ENCODE measurements around the gene CIROP. TPM values are rescaled to one million over a fixed set of nuclear protein-coding genes. Genes with fewer than 3 reads are reported as not detected.
A peak's percentile ranks its signal among the peaks of the same experiment; 100 is the strongest.

CIROP gene
- total and polyA plus RNA-seq, 9 of the 15 experiments (the other 6 are each of a cell fraction or from before 2014, with no cell fraction given) = not detected

DNA sequence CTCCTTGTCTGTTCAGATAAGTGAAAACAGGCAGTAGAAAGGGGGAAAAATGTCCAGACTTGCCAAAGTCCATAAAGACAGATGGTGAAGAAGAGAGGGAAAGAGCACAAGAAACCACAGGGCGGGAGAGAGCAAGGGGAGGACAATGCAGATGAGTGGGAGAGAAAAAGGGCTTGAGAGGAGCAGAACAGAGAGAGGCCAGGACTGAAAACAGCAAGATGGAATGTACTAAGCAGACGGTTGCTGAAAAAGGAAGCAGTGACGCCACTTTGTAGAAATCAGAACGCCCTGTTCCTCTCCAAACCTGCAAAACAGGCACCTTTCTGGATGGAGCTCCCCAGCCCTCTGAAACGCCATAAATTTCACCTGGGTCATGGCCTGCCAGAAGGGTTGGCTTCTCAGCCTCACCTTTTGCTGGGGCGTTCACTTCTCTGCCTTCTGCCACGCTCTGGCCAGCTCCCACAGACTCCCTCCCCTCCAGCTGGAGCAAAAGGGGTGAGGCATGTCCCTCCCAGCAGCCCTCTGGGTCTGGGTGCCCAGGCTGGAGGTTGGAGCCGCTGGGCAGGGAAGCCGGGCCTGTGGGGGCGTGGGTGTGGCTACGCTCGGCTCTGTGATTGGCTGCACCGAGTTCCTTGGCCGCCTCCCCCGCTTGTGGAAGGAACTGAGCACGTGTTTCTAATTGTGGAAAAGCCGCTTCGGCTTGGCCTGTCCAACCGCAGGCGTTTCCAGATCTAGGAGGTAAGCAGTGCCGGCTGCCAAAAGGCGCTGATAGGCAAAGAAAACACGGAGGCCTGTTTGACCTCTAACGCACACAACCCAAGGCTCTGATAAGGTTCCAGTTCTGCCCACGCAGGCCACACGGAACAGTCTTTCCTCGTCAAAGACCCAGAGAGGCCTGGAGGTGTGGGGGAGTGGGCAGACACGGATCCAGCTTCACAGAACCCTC, 49.3 kb upstream of the CIROP start (continued):
- no peak for TF ChIP-seq CC2D1A (IDR thresholded peaks at IDR 0.05)
- TF ChIP-seq NUFIP1 (IDR thresholded peaks at IDR 0.05; ENCODE audit: partially characterized antibody) = no peak
- peak; percentile 99 for TF ChIP-seq ZNF239 (CRISPR knock-in tag; IDR thresholded peaks at IDR 0.05)
- TF ChIP-seq ZKSCAN1 (IDR thresholded peaks at IDR 0.05; ENCODE audit: low read depth, low read length) = peak; percentile 97
- TF ChIP-seq COPS2 (conservative IDR thresholded peaks at IDR 0.05) = no peak
- TF ChIP-seq, protein P1, sequence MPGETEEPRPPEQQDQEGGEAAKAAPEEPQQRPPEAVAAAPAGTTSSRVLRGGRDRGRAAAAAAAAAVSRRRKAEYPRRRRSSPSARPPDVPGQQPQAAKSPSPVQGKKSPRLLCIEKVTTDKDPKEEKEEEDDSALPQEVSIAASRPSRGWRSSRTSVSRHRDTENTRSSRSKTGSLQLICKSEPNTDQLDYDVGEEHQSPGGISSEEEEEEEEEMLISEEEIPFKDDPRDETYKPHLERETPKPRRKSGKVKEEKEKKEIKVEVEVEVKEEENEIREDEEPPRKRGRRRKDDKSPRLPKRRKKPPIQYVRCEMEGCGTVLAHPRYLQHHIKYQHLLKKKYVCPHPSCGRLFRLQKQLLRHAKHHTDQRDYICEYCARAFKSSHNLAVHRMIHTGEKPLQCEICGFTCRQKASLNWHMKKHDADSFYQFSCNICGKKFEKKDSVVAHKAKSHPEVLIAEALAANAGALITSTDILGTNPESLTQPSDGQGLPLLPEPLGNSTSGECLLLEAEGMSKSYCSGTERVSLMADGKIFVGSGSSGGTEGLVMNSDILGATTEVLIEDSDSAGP (CRISPR knock-in tag; IDR thresholded peaks at IDR 0.05) = no peak
- TF ChIP-seq PURB (CRISPR knock-in tag; IDR thresholded peaks at IDR 0.05; ENCODE audit: low read depth) = no peak
- TF ChIP-seq CBX1 (IDR thresholded peaks at IDR 0.05; ENCODE audit: low read depth) = 0 out of 2 replicates have a peak, but pooled peaks have one; percentile 53
- TF ChIP-seq LEF1 (IDR thresholded peaks at IDR 0.05) = no peak
- no peak for TF ChIP-seq NCOA1 (IDR thresholded peaks at IDR 0.05; ENCODE audit: low read depth)
- TF ChIP-seq, protein P2, sequence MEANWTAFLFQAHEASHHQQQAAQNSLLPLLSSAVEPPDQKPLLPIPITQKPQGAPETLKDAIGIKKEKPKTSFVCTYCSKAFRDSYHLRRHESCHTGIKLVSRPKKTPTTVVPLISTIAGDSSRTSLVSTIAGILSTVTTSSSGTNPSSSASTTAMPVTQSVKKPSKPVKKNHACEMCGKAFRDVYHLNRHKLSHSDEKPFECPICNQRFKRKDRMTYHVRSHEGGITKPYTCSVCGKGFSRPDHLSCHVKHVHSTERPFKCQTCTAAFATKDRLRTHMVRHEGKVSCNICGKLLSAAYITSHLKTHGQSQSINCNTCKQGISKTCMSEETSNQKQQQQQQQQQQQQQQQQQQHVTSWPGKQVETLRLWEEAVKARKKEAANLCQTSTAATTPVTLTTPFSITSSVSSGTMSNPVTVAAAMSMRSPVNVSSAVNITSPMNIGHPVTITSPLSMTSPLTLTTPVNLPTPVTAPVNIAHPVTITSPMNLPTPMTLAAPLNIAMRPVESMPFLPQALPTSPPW (CRISPR knock-in tag; IDR thresholded peaks at IDR 0.05) = peak; percentile 47; the same call in 1 of the 2 replicates
- TF ChIP-seq, protein P3, sequence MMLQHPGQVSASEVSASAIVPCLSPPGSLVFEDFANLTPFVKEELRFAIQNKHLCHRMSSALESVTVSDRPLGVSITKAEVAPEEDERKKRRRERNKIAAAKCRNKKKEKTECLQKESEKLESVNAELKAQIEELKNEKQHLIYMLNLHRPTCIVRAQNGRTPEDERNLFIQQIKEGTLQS (IDR thresholded peaks at IDR 0.05) = no peak
- TF ChIP-seq, protein P3 (CRISPR knock-in tag; conservative IDR thresholded peaks at IDR 0.05) = no peak
- TF ChIP-seq, protein P4, sequence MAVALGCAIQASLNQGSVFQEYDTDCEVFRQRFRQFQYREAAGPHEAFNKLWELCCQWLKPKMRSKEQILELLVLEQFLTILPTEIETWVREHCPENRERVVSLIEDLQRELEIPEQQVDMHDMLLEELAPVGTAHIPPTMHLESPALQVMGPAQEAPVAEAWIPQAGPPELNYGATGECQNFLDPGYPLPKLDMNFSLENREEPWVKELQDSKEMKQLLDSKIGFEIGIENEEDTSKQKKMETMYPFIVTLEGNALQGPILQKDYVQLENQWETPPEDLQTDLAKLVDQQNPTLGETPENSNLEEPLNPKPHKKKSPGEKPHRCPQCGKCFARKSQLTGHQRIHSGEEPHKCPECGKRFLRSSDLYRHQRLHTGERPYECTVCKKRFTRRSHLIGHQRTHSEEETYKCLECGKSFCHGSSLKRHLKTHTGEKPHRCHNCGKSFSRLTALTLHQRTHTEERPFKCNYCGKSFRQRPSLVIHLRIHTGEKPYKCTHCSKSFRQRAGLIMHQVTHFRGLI (CRISPR knock-in tag; IDR thresholded peaks at IDR 0.05) = no peak
- TF ChIP-seq, protein P5, sequence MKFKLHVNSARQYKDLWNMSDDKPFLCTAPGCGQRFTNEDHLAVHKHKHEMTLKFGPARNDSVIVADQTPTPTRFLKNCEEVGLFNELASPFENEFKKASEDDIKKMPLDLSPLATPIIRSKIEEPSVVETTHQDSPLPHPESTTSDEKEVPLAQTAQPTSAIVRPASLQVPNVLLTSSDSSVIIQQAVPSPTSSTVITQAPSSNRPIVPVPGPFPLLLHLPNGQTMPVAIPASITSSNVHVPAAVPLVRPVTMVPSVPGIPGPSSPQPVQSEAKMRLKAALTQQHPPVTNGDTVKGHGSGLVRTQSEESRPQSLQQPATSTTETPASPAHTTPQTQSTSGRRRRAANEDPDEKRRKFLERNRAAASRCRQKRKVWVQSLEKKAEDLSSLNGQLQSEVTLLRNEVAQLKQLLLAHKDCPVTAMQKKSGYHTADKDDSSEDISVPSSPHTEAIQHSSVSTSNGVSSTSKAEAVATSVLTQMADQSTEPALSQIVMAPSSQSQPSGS (CRISPR knock-in tag; IDR thresholded peaks at IDR 0.05) = no peak
- TF ChIP-seq KDM5B (IDR thresholded peaks at IDR 0.05; ENCODE audit: insufficient replicate concordance, low read depth, low read length) = peak; percentile 59
- 0 out of 2 replicates have a peak, but pooled peaks have one; percentile 50 for TF ChIP-seq ZNF583 (CRISPR knock-in tag; IDR thresholded peaks at IDR 0.05)
- TF ChIP-seq, protein P6, sequence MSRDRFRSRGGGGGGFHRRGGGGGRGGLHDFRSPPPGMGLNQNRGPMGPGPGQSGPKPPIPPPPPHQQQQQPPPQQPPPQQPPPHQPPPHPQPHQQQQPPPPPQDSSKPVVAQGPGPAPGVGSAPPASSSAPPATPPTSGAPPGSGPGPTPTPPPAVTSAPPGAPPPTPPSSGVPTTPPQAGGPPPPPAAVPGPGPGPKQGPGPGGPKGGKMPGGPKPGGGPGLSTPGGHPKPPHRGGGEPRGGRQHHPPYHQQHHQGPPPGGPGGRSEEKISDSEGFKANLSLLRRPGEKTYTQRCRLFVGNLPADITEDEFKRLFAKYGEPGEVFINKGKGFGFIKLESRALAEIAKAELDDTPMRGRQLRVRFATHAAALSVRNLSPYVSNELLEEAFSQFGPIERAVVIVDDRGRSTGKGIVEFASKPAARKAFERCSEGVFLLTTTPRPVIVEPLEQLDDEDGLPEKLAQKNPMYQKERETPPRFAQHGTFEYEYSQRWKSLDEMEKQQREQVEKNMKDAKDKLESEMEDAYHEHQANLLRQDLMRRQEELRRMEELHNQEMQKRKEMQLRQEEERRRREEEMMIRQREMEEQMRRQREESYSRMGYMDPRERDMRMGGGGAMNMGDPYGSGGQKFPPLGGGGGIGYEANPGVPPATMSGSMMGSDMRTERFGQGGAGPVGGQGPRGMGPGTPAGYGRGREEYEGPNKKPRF (IDR thresholded peaks at IDR 0.05; ENCODE audit: low read depth, low read length) = no peak

Data from K562 (cell line).